SU-DHL-6 (cell line): Measurements from ENCODE around the gene CLIC4.
"Not testable (repeated sequence)": the region's sequence is repeated elsewhere in the genome, so short reads cannot be mapped to it uniquely, and the experiment has no call there.

ENCODE experiments used
- H2AFZ ChIP-seq: fragments of 200-600 bp; sonication (generic); 2 replicates; pipeline ENCODE4 v1.6.1; 2014; ENCODE audit warnings: low read depth, mild to moderate bottlenecking, moderate library complexity, mixed read lengths, antibody characterized with exemption, low read length; ENCODE audit not compliant: severe bottlenecking
- H3F3A ChIP-seq: fragments of 200-600 bp; shearing (Covaris generic); 2 replicates; pipeline ENCODE4 v1.6.0; 2016; ENCODE audit warnings: antibody characterized with exemption, mild to moderate bottlenecking; ENCODE audit not compliant: insufficient read depth
- H3K27ac ChIP-seq: fragments of 200-600 bp; sonication (generic); 2 replicates; pipeline ENCODE4 v1.5.1; 2016; ENCODE audit warnings: low read depth, mild to moderate bottlenecking, low read length, moderate library complexity, mixed read lengths
- H3K27me3 ChIP-seq: fragments of 200-600 bp; sonication (generic), shearing (Covaris generic); 2 replicates; pipeline ENCODE4 v1.6.0; 2014; ENCODE audit warnings: mild to moderate bottlenecking, low read length
- H3K36me3 ChIP-seq: fragments of 200-600 bp; sonication (generic); 2 replicates; pipeline ENCODE4 v1.6.1; 2014; ENCODE audit warnings: mild to moderate bottlenecking, low read length, mixed read lengths
- H3K4me2 ChIP-seq: fragments of 300-600, 200-600 bp; shearing (Covaris generic), sonication (generic); 2 replicates; pipeline ENCODE4 v1.6.0; 2014; ENCODE audit warnings: low read length, low read depth, mild to moderate bottlenecking; ENCODE audit not compliant: poor library complexity, severe bottlenecking
- H3K4me3 ChIP-seq: fragments of 200-600 bp; sonication (generic); 2 replicates; pipeline ENCODE4 v1.5.1; 2014; ENCODE audit warnings: antibody characterized with exemption, low read length, mild to moderate bottlenecking, mixed read lengths; ENCODE audit not compliant: insufficient read depth, poor library complexity, severe bottlenecking
- H3K79me2 ChIP-seq: fragments of 200-600 bp; sonication (generic); 2 replicates; pipeline ENCODE4 v1.6.1; 2014; ENCODE audit warnings: mild to moderate bottlenecking, low read length, moderate library complexity; ENCODE audit not compliant: insufficient read depth
- H3K9ac ChIP-seq: fragments of 200-600 bp; sonication (generic); 2 replicates; pipeline ENCODE4 v1.7.0; 2014; ENCODE audit warnings: mild to moderate bottlenecking, low read length
- H3K9me2 ChIP-seq: fragments of 200-600 bp; sonication (generic); replicated peaks from 2 replicates; pipeline ENCODE4 v1.6.1; 2014; ENCODE audit warnings: low read length; ENCODE audit not compliant: insufficient read depth
- H3K9me3 ChIP-seq: fragments of 200-600 bp; sonication (generic); 2 replicates; pipeline ENCODE4 v1.6.1; 2014; ENCODE audit warnings: low read length, mixed read lengths; ENCODE audit not compliant: insufficient read depth
- H4K20me1 ChIP-seq: fragments of 200-600 bp; sonication (generic); 2 replicates; pipeline ENCODE4 v1.6.1; 2014; ENCODE audit warnings: low read depth, mild to moderate bottlenecking, antibody characterized with exemption, low read length, moderate library complexity, mixed read lengths
- CTCF ChIP-seq: fragments of 200-600 bp; sonication (generic); IDR thresholded peaks from one replicate; pipeline ENCODE4 v1.5.1; 2017; ENCODE audit warnings: antibody characterized with exemption, mild to moderate bottlenecking, low read length, moderate library complexity; ENCODE audit not compliant: insufficient read depth, poor library complexity, severe bottlenecking
- EZH2phosphoT487 ChIP-seq: fragments of 200-600 bp; sonication (generic), shearing (Covaris generic); conservative IDR thresholded peaks from 2 replicates; pipeline ENCODE4 v1.6.1; 2018; ENCODE audit warnings: mild to moderate bottlenecking, antibody characterized with exemption, low read length, moderate library complexity, mixed read lengths

Gene CLIC4

GRCh38 chr1:24744911-24745710 lies at the start of gene CLIC4:
CLIC4 (plus strand) TSS chr1:24745447; CDS start chr1:24745554, 107 bp downstream.
- Histone ChIP-seq H4K20me1 (no peaks in the 10 kb centered on the region), H3K9ac (peak within 1 kb of the TSS; percentile 86), H3F3A (peaks cover 49% of the 10 kb centered on the region), H3K4me2 (peak within 1 kb of the TSS; percentile 85), H2AFZ (no peak within 1 kb of the TSS), H3K9me3 (no peaks in the 10 kb centered on the region), H3K27me3 (no peaks in the 10 kb centered on the region), H3K79me2 (peaks cover 36% of the 10 kb centered on the region), H3K4me3 (peak within 1 kb of the TSS; percentile 92), H3K9me2 (no peaks in the 10 kb centered on the region), H3K36me3 (peaks cover 7% of the 10 kb centered on the region), H3K27ac (peak within 1 kb of the TSS; percentile 98)
- TF ChIP-seq CTCF: no peak
- TF ChIP-seq EZH2phosphoT487: no peak

GRCh38 chr1:24696041-24696755 lies 49.0 kb upstream of the CLIC4 start:
- Histone ChIP-seq H2AFZ (no peak overlapping the region), H3K36me3 (no peaks in the 10 kb centered on the region), H3F3A (no peaks in the 10 kb centered on the region), H3K79me2 (no peaks in the 10 kb centered on the region), H3K9me3 (no peaks in the 10 kb centered on the region), H3K9me2 (no peaks in the 10 kb centered on the region), H3K27me3 (no peaks in the 10 kb centered on the region), H3K4me3 (no peak overlapping the region), H3K9ac (no peak overlapping the region), H3K27ac (no peak overlapping the region), H4K20me1 (no peaks in the 10 kb centered on the region), H3K4me2 (no peak overlapping the region)
- no peak for TF ChIP-seq EZH2phosphoT487
- TF ChIP-seq CTCF: no peak

- Histone ChIP-seq H3K27ac (no peak overlapping the region), H3K4me2 (no peak overlapping the region), H3K9me3 (no peaks in the 10 kb centered on the region), H3K36me3 (no peaks in the 10 kb centered on the region), H3F3A (no peaks in the 10 kb centered on the region), H3K4me3 (no peak overlapping the region), H3K79me2 (no peaks in the 10 kb centered on the region), H2AFZ (no peak overlapping the region), H4K20me1 (no peaks in the 10 kb centered on the region), H3K9me2 (no peaks in the 10 kb centered on the region), H3K27me3 (no peaks in the 10 kb centered on the region), H3K9ac (no peak overlapping the region)
- TF ChIP-seq CTCF (no peak), EZH2phosphoT487 (no peak)
Observed at GRCh38 chr1:24696756-24697330, 48.4 kb upstream of the CLIC4 start.

GRCh38 chr1:24697453-24698001 lies 47.7 kb upstream of the CLIC4 start:
- not testable (repeated sequence) for H3F3A ChIP-seq, H3K4me2 ChIP-seq, H4K20me1 ChIP-seq, H3K9me2 ChIP-seq, H3K4me3 ChIP-seq, H3K27me3 ChIP-seq, H3K36me3 ChIP-seq, H3K9me3 ChIP-seq, H3K9ac ChIP-seq, H2AFZ ChIP-seq, H3K79me2 ChIP-seq, H3K27ac ChIP-seq

- H4K20me1 ChIP-seq, H3K9me2 ChIP-seq, H3K79me2 ChIP-seq, H3F3A ChIP-seq, H3K4me3 ChIP-seq, H3K27ac ChIP-seq, H3K9me3 ChIP-seq, H3K4me2 ChIP-seq, H3K27me3 ChIP-seq, H2AFZ ChIP-seq, H3K9ac ChIP-seq, H3K36me3 ChIP-seq: not testable (repeated sequence)
Observed at GRCh38 chr1:24698326-24698725, 46.9 kb upstream of the CLIC4 start.
